IPS-18c (cell line): ENCODE results near the gene CHRNA5.

Experiments
- H3K4me3 ChIP-seq: 2 replicates; pipeline ENCODE4 v1.7.0; 2013; ENCODE audit warnings: low read depth, mild to moderate bottlenecking, low read length, moderate library complexity; ENCODE audit not compliant: insufficient read depth
- H3K9me3 ChIP-seq: one replicate; pipeline ENCODE4 v1.6.1; 2013; ENCODE audit warnings: mild to moderate bottlenecking, low read length, moderate library complexity; ENCODE audit not compliant: control insufficient read depth, insufficient read depth

The CHRNA5 gene

DNA sequence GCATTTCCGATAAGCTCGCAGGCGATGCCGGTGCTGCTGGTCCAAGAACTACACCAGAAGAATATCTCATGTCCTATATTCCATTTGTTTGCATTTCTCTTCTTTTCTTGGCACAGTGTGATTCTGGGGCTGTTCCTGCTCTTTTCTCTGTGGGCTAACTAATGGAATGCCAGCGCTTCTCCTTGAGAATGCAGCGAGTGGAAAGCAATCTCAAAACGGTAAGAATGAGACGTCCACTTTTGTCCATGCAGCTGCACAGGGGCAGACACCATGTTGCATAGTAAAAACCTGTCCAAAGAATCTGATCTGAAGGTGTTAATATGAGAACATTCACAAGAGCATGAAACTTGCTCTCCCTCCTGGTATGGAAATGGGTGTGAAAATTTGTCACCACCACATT is 62.0 kb downstream of the CHRNA5 start:
- no peak overlapping the region for H3K4me3 ChIP-seq
- H3K9me3 ChIP-seq, result no peaks in the 10 kb centered on the region

DNA sequence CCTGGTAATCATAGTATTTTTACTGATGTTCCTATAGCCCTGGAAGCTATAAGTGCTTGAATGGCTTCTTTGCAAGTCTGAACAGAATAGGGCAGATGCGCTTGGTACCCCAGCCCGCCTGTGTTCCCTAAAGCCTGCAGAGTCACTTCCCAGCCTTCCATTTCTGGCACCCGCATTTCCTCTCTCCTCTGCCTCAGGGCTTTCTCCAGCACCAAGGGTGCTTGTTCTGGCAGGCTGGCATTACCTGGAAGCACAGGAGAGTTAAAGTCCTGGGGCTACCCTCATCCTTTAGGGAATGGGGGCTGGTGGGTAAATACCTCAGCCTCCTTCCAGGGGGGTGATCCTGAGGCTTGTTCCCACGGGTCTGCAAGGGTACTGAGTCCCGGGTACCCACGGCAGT is 62.9 kb downstream of the CHRNA5 start:
- H3K9me3 ChIP-seq, result no peaks in the 10 kb centered on the region
- no peak overlapping the region for H3K4me3 ChIP-seq

DNA sequence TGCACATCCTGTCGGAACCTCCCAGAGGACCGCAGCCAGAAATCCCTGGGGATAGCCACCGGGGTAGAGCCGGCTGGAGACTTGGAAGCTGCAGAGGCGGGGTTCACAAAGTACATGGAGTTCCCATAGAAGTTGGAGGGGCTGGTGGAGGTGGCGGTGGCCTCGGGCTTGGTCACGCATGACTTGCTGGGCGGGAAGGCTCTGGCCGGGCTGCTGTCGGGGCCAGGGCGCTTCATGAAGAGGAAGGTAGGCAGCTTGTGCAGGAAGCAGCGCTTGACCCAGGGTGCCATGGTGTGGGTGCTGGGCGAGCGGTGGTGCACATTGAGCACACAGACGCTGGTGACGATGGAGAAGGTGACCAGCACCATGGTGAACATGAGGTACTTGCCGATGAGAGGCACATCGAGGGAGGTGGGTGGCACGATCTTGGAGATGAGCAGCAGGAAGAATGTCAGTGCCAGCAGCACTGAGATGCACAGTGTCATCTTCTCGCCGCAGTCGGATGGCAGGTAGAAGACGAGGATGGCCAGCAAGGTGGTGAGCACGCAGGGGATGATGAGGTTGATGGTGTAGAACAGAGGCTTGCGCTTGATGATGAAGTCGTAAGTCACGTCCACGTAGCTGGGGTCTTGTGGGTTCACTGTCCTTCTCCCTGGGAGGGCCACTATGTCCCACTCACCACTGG is 63.9 kb downstream of the CHRNA5 start:
- no peak overlapping the region for H3K4me3 ChIP-seq
- H3K9me3 ChIP-seq, result no peaks in the 10 kb centered on the region

DNA sequence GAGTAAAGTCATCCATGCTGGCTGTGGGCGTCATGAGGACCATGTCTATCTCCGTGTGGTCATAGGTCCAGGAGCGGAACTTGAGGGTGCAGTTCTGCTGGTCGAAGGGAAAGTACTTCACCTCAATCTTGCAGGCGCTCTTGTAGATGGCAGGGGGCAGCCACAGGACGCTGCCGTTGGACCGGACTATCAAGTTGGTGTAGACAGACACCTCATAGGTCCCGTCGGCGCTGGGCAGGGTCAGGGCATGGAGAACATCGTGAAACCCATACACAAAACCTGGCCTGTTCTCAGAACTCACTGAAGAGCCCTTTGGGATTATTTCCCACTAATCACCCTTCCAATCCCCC is 64.4 kb downstream of the CHRNA5 start:
- Histone ChIP-seq H3K9me3 (no peaks in the 10 kb centered on the region), H3K4me3 (no peak overlapping the region)

DNA sequence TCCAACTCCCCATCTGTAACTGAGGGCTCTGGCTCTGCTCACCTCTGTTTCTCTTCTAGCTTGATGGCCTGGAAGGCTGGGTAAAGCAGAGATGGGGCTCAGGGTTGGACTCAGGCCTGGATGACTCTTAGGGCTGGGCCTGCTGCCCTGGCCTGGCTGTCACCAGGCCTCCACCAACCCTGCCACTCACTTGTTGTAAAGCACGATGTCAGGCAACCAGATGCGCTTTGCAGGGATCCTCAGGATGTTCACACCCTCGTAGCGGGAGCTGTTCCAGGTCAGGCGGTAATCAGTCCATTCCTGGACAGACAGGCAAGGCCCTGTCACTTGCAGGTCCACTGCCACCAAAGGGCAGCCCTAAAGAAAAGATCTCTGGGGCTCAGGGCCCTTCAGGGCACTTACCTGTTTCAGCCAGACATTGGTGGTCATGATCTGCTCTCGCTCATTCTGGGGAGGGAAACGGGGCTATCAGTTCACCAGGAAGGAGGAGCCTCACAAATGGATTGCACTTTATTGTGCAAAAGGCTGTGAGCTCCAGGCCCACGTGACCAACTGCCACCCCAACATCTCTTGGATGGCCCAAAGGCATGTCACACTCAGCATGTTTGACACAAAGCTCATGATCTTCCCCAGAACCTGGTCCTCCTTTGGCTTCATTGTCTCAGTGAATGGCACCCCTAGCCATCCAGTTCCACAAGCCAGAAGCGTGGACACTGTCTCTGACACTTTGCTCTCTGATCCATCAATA is 65.7 kb downstream of the CHRNA5 start:
- no peaks in the 10 kb centered on the region for H3K9me3 ChIP-seq
- H3K4me3 ChIP-seq, result no peak overlapping the region

DNA sequence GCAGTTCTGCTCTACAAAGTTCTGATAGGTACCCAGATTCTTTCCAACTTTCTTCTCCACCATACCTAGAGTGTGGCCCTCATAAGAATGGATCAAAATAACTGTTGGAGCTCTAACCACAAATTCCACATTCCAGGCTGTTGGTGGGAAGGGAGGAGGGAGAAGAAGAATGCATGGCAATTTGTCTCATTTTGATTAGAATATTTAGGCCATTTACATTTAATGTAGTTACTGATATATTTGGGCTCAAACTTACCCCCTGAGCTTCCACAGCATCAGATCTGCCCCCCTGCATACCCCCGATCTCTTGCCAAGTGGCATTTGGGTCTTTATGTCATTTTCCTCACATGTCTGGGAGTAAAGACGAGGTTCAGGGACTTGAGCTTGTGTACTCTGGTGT is 68.0 kb downstream of the CHRNA5 start:
- Histone ChIP-seq H3K9me3 (no peaks in the 10 kb centered on the region), H3K4me3 (no peak overlapping the region)

DNA sequence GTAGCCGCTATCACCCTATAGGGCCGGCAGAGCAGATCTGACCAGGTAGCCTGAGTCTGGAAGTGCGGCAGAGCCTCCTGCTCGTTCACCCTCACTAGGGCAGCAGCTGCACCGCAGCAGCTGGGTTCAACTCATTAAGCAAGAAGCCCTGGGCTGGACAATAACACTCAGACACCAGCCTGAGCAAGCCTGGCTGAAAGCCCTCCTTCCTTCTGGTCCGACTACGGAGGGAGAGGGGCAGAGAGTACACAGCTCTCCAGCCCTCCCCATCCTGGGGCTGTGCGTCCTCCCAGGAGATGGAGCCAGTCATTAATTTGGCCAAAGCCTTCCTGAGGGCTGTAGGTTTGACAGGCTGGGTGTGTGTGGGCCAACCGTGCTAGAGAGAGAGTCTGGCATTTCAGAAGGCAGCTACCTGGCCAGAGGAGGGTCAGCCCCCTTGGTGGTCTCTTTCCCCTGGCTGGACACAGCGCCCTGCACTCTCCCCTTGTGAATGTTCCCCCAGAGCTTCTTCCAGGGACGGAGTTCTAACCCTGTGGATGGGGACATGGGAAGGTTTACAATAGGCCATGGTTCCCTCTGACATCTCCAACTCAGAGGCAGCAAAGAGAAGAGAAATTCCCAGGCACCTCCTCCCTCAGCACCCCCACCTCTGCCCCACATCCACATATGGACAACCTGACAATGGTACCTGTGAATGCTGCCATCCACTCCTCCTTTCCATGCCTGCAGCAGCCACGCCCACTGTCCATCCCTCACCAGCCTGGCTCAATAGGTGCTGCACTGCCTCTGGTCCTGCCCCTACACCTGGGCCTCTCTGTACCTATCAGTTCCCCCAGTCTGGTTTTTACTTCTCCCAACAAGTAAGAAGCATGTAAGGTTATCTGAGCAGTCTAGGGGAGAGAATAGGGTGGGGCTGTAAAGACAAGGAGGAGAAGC is 69.2 kb downstream of the CHRNA5 start:
- Histone ChIP-seq H3K9me3 (no peaks in the 10 kb centered on the region), H3K4me3 (no peak overlapping the region)

DNA sequence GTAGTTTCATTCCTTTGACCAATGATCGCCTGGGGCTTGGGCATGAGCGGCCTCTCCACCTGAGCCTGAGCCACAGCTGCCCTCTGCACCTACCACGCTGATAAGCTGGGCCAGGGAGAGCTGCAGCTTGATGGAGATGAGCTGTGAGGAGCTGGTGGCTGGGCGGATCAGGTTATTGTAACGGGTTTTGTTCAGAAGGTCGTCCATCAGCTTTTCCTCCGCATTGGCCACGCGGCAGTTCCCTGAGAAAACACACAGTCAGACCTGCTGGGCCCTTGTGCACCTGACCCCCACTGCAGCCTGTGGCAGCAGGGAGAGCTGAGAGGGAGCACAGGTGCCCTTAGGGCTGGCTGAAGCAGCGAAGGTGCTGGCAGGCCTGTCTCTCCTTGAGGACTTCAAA is 70.0 kb downstream of the CHRNA5 start:
- H3K4me3 ChIP-seq, result no peak overlapping the region
- H3K9me3 ChIP-seq, result no peaks in the 10 kb centered on the region

DNA sequence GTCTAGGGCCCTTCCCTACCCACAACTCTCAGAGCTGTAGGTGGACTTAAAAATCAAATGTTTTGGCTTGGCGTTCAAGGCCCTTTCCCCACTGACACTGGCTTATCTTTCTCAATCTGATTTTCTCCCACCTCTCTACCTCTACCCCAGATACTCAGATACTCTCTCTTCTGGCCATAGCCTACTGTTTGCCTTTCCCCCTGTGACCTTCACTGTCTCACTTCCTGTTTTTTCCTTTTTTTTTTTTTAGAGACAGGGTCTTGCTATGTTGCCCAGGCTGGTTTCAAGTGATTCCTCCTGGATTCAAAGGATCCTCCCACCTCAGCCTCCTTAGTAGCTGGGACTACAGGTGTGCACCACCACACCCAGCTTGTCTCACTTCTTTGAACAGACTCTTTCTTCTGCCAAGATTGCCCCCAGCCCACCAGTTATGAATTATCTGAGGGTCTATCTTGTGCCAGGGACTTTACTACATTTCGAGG is 71.1 kb downstream of the CHRNA5 start:
- no peak overlapping the region for H3K4me3 ChIP-seq
- no peaks in the 10 kb centered on the region for H3K9me3 ChIP-seq

DNA sequence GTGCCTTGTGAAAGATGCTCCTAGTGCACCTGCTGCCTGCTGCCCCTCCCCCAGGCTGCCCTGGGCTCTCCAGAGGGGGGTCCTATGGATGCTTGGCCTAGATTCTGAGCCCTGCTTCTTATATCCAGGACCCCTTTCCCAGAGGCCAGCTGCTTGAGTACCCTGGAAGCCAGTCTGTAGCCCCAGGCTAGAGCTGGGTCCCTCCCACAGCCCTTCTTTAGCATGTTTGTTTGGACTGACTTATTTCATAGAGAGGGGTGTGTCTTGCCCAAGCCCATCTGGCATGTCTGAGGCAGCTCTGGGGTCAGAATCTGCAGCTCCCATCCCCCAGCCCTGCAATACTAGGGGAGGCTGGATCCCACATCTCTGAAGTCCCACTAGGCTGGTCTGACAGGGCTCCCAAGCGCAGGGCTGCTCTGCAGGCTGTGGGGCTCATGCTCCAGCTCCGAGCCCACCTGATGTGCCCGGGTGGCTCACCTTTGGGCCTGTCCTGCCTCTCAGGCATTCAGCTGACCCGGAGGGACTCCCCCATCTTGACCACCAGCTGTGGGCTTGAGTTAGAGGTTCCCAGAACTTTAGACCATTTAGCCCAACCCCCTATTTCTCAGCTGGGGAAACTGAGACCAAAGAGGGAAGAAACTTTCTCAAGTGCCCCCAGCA is 72.6 kb downstream of the CHRNA5 start:
- Histone ChIP-seq H3K4me3 (no peak overlapping the region), H3K9me3 (no peaks in the 10 kb centered on the region)

DNA sequence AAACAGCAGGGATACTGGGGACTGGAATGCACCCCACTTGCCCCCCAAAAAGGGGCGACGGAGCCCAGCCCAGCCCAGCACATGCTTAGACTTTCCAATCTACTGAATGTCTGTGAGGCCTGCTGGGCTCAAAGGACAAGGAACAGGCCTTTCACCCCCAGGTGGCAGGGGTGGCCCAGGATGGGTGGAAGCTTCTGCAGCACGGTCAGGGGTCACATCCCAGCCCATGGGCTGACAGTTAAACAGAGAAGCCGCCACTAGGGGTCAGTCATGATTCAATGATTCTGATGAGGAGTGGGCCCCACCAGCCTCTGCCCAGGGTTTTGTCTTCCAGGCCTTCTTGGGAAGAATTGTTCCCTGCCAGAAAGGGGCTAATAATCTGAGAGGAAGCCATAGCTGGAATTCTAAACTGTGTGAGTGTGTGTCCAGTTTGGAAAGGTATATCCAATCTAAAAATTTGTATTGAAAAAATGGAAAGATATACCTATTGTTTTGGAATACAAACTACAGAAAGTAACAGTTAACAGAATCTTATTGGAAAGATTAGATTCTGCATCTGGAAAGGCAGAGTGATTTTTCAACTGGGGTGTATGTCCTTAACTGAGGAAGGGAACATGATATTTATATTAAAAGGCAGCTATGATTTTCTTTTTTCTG is 73.5 kb downstream of the CHRNA5 start:
- Histone ChIP-seq H3K9me3 (no peaks in the 10 kb centered on the region), H3K4me3 (no peak overlapping the region)

DNA sequence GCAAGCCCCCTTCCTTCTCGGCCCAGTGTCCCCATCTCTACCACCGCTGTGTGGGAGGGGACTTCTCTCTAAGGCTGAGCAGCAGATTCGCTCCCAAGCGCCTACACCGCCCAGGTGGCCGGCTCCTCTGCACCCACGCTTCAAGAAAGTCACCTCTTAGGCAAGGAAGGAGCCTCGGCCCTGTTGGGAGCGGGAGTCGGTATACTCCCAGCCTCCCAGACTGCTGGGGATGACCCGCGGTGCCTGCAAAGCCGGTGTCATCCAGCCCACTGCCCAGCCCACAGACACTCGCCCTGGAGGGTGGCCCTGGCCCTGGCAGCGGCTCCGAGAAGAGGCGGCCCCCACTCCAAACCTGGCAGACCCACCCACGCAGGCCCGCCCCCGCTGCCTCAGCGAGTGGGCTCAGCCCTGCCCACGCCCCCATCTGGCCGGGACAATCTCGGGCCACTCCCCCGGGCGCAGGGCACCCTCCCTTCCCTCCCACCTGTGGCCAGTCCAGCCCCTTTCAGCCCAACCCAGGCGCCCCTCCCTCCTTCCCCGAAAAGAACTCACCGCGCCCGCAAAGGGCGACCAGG is 75.3 kb downstream of the CHRNA5 start:
- peak overlapping the region; percentile 77 for H3K4me3 ChIP-seq

DNA sequence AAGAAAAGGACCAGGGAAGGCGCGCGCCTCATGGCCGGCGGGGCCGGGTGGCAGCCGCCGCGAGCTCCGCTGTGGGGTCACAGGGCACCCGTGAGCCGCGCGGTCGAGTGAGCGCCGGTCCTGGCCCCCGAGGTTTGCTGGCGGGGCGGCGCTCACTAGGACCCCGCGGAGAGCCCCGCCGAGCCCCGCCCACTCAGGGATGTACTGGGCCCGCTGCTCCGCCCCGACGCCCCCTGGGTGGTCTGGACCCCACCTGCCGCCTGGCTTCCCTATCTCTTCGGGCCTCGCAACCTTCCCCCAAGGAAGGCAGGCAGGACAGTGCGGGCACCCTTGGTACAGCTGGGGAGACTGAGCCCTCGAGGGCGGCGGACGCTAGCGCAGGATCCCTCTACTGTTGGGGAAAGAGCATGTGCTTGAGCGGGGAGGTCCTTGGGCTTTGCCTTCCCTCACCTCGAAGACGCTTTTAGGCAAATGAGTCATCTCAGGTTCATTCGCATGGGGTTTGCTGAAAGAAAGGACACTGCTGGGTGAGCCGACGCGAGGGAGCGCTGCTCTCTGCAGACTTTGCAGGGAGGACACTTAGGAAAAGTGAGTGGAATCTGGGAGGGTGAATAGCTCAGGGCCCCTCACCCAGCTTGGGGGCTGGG is 75.9 kb downstream of the CHRNA5 start, which contains the start of gene CHRNB4:
TSS of gene CHRNB4 (minus strand) at position 109 of the 647 bp plus-strand sequence. CDS start at position 32, 77 bp downstream.
- Histone ChIP-seq H3K9me3 (no peaks in the 10 kb centered on the region), H3K4me3 (peak within 1 kb of the TSS; percentile 77)

More for the DNA sequence above, 75.3 kb downstream of the CHRNA5 start:
- no peaks in the 10 kb centered on the region for H3K9me3 ChIP-seq

DNA sequence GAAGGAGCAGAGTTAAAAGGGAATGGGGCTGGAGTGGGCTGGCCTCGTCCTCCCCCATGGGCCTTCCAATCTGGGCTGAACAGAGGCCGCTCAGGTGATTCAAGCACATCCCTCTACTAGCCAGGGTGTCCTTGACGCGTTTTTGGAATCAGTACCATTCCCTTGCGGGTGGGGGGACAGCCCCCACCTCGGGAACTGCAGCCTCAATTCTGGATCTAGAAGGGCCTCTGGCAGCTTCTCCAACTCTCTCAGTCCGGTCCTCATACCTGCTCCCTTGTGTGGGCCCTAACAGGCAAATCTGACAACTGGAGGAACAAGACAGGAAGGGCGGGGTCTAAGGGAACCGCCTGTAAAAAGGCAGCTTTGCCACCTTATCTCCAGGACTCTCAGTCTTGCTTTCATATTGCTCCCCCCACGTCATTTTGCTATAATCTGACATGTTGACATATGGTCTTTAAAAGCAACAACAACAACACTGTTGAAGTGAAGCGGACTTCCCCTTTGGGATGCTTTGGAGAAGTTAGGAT is 76.5 kb downstream of the CHRNA5 start:
- Histone ChIP-seq H3K9me3 (no peaks in the 10 kb centered on the region), H3K4me3 (peak overlapping the region; percentile 77)

DNA sequence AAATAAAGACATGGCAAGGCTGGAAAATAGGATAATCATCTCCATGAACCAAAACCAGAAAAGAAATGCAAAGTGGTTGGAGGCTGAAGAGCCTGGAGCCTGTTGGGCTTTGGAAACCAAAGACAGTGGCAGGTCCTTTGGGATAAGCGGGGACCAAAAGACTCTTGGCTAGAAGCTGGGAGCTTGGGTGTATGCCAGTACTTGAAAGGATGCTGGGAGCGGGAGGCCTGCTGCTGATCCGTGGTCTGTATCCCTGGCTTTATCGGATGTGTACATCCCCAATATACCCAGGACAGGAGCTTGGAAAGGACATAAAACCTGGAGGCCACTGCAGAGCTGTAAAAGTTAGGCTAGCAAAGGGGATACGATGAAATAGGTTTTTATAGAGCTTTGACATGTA is 77.0 kb downstream of the CHRNA5 start:
- Histone ChIP-seq H3K4me3 (no peak overlapping the region), H3K9me3 (no peaks in the 10 kb centered on the region)
